HepG2 (cell line): ENCODE measurements around the gene ATP6V0E1. TPM values are rescaled to one million over a fixed set of nuclear protein-coding genes. Genes with fewer than 3 reads are reported as not detected.
A peak's percentile ranks its signal among the peaks of the same experiment; 100 is the strongest.

Experiments used
- AGO1 ChIP-seq: fragments of 200-400 bp; formaldehyde crosslinking; IDR thresholded peaks from 2 replicates; pipeline ENCODE4 v1.6.1; 2017; ENCODE audit warnings: mild to moderate bottlenecking, low read depth, low read length, moderate library complexity; ENCODE audit not compliant: poor library complexity, severe bottlenecking
- ARID5B ChIP-seq: IDR thresholded peaks from 2 replicates; pipeline ENCODE4 v1.4.0; 2020; ENCODE audit warnings: mild to moderate bottlenecking, missing genetic modification reagents
- ATF4 ChIP-seq, 2 experiments: fragments of 450-650 bp in 1 of 2; sonication (generic) in 1 of 2; formaldehyde crosslinking; IDR thresholded peaks; 2 replicates each; pipeline versions ENCODE4 v1.5.0 to v1.8.0; 2020 to 2022; ENCODE audit warnings: mild to moderate bottlenecking in 1 of 2, missing genetic modification reagents in 1 of 2
- E2F2 ChIP-seq: sonication (generic); formaldehyde crosslinking; IDR thresholded peaks from 2 replicates; pipeline ENCODE4 v1.4.0; 2020; ENCODE audit warnings: missing genetic modification reagents, borderline replicate concordance
- FOXO1 ChIP-seq: sonication (generic); formaldehyde crosslinking; IDR thresholded peaks from 2 replicates; pipeline ENCODE4 v1.4.0; 2020; ENCODE audit warnings: missing genetic modification reagents
- HMGXB4 ChIP-seq, 2 experiments: sonication (generic) in 1 of 2; formaldehyde crosslinking in 1 of 2; IDR thresholded peaks; 2 replicates each; pipeline versions ENCODE4 v1.4.0 to v1.6.1; 2018 to 2020; ENCODE audit warnings: missing genetic modification reagents in 2 of 2, borderline replicate concordance in 1 of 2, low read depth in 1 of 2, mild to moderate bottlenecking in 1 of 2, missing biosample characterization in 1 of 2
- IKZF4 ChIP-seq: sonication (generic); formaldehyde crosslinking; IDR thresholded peaks from 2 replicates; pipeline ENCODE4 v1.5.1; 2020; ENCODE audit warnings: borderline replicate concordance, mild to moderate bottlenecking, low read depth, missing genetic modification reagents; ENCODE audit errors: not compliant biosample characterization
- NR2C2 ChIP-seq: sonication (generic); formaldehyde crosslinking; IDR thresholded peaks from 2 replicates; pipeline ENCODE4 v1.4.0; 2020; ENCODE audit warnings: missing genetic modification reagents, mild to moderate bottlenecking, moderate library complexity, borderline replicate concordance
- POLR2A ChIP-seq, 2 experiments: IDR thresholded peaks; 2 replicates each; pipeline ENCODE4 v1.6.1; 2011; ENCODE audit warnings: low read depth in 2 of 2, low read length in 2 of 2, mild to moderate bottlenecking in 1 of 2, moderate library complexity in 1 of 2; ENCODE audit not compliant: insufficient read depth in 1 of 2
- SAP130 ChIP-seq: IDR thresholded peaks from 2 replicates; pipeline ENCODE4 v1.6.1; 2016; ENCODE audit warnings: low read depth
- SP4 ChIP-seq: sonication (generic); formaldehyde crosslinking; IDR thresholded peaks from 2 replicates; pipeline ENCODE4 v1.8.1; 2023; ENCODE audit warnings: mild to moderate bottlenecking, missing genetic modification reagents
- ZBTB38 ChIP-seq: sonication (generic); formaldehyde crosslinking; IDR thresholded peaks from 2 replicates; pipeline ENCODE4 v1.5.1; 2020; ENCODE audit warnings: mild to moderate bottlenecking, missing genetic modification reagents
- ZBTB7A ChIP-seq: sonication (generic); formaldehyde crosslinking; IDR thresholded peaks from 2 replicates; pipeline ENCODE4 v1.8.0; 2022; ENCODE audit warnings: mild to moderate bottlenecking, missing genetic modification reagents
- ZFX ChIP-seq: sonication (generic); formaldehyde crosslinking; IDR thresholded peaks from 2 replicates; pipeline ENCODE4 v1.4.0; 2020; ENCODE audit warnings: mild to moderate bottlenecking, low read depth, missing genetic modification reagents, moderate library complexity
- ZNF235 ChIP-seq: sonication (generic); formaldehyde crosslinking; IDR thresholded peaks from 2 replicates; pipeline ENCODE4 v1.8.1; 2023; ENCODE audit warnings: mild to moderate bottlenecking, missing genetic modification reagents, borderline replicate concordance
- ZNF263 ChIP-seq: sonication (generic); formaldehyde crosslinking; IDR thresholded peaks from 2 replicates; pipeline ENCODE4 v1.4.0; 2020; ENCODE audit warnings: missing genetic modification reagents
- ZNF468 ChIP-seq: sonication (generic); formaldehyde crosslinking; IDR thresholded peaks from 2 replicates; pipeline ENCODE4 v1.8.0; 2022; ENCODE audit warnings: mild to moderate bottlenecking, moderate library complexity, missing genetic modification reagents
- ZNF597 ChIP-seq: sonication (generic); formaldehyde crosslinking; IDR thresholded peaks from 2 replicates; pipeline ENCODE4 v1.5.0; 2020; ENCODE audit warnings: missing genetic modification reagents
- ZNF605 ChIP-seq: sonication (generic); formaldehyde crosslinking; IDR thresholded peaks from 2 replicates; pipeline ENCODE4 v1.8.0; 2022; ENCODE audit warnings: mild to moderate bottlenecking, missing genetic modification reagents
- polyA plus RNA-seq, 8 experiments: library from polyadenylated mRNA; depleted of rRNA in 3 of 8; stranded (reverse) in 7 of 8; unstranded in 1 of 8; fragments of >200 nt; fragmentation: Illumina TruSeq in 4 of 8; extraction: Trizol in 4 of 8; gene quantifications; 2 replicates each; pipeline versions ENCODE4 v1.2.1 to v1.2.3, GENCODE V29; 2011 to 2016; ENCODE audit warnings: low read depth in 4 of 8, missing spikeins in 1 of 8, mixed read lengths in 1 of 8; ENCODE audit not compliant: insufficient read depth in 1 of 8
- total RNA-seq, 5 experiments: library from RNA; depleted of rRNA; stranded (reverse); fragments of >200 nt; fragmentation: Illumina TruSeq; extraction: Trizol; gene quantifications; 2 replicates each; pipeline ENCODE4 v1.2.3, GENCODE V29; 2016; ENCODE audit warnings: low read depth in 1 of 5

Gene ATP6V0E1
- total and polyA plus RNA-seq, 2 of the 13 experiments (the other 11 are each of a cell fraction or from before 2014, with no cell fraction given): 143 to 215 TPM

GRCh38 chr5:172983542-172984243, at the start of gene ATP6V0E1 (continued):
- TF ChIP-seq ATF4 (CRISPR knock-in tag; IDR thresholded peaks at IDR 0.05) (0 out of 4 replicates have a peak, but pooled peaks of 1 of the 2 experiments have one; percentile 27), ZNF597 (CRISPR knock-in tag) (no peak), FOXO1 (CRISPR knock-in tag) (peak; percentile 60; the same call in 1 of the 2 replicates), ARID5B (CRISPR knock-in tag) (no peak), NR2C2 (CRISPR knock-in tag) (no peak), ZNF468 (no peak), ZBTB7A (CRISPR knock-in tag) (peak; percentile 79), SP4 (CRISPR knock-in tag) (peak; percentile 85), ZBTB38 (CRISPR knock-in tag) (peak; percentile 21; the same call in 1 of the 2 replicates), SAP130 (CRISPR knock-in tag) (peak; percentile 94), ZFX (peak; percentile 84), POLR2A (IDR thresholded peaks at IDR 0.05; ENCODE audit: insufficient read depth in 1 of 2, low read depth in 2 of 2, low read length in 2 of 2) (peak; percentile 82 to 94), AGO1 (peak; percentile 55), ZNF263 (CRISPR knock-in tag) (no peak), HMGXB4 (CRISPR knock-in tag; IDR thresholded peaks at IDR 0.05; ENCODE audit: borderline replicate concordance in 1 of 2, low read depth in 1 of 2) (peak; percentile 69 to 73; a peak in 3 of 4 replicates), ZNF235 (CRISPR knock-in tag) (no peak), E2F2 (peak; percentile 78; the same call in 1 of the 2 replicates), ZNF605 (CRISPR knock-in tag) (peak; percentile 41; the same call in 1 of the 2 replicates), IKZF4 (CRISPR knock-in tag) (no peak)
